GM03348 (cell line): ENCODE results near the gene FAT2.
"Not testable (repeated sequence)": the region's sequence is repeated elsewhere in the genome, so short reads cannot be mapped to it uniquely, and the experiment has no call there.

Source experiments
- DNase-seq: peaks from one replicate; pipeline ENCODE4 v3.0.0; 2012; ENCODE audit warnings: low spot score

FAT2 gene

DNA sequence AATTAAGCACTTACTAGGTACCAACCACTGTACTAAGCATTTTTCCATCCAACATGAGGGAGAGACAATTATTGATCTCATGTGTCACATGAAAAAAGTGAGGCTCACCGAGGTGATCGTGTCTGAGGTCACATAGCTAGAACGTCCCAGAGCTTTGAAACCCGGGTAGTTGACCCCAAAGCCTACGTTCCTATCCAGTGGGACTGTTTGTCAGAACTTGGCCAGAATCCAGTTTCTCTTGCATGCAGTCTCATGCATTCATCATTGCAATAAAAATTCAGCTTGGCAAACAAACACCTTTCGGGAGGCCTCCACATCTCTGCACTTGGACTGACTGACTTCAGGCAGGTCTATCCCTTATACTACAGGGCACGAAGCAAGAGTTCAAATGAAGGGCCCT, 23.4 kb upstream of the FAT2 start:
- no peak for DNase-seq

DNA sequence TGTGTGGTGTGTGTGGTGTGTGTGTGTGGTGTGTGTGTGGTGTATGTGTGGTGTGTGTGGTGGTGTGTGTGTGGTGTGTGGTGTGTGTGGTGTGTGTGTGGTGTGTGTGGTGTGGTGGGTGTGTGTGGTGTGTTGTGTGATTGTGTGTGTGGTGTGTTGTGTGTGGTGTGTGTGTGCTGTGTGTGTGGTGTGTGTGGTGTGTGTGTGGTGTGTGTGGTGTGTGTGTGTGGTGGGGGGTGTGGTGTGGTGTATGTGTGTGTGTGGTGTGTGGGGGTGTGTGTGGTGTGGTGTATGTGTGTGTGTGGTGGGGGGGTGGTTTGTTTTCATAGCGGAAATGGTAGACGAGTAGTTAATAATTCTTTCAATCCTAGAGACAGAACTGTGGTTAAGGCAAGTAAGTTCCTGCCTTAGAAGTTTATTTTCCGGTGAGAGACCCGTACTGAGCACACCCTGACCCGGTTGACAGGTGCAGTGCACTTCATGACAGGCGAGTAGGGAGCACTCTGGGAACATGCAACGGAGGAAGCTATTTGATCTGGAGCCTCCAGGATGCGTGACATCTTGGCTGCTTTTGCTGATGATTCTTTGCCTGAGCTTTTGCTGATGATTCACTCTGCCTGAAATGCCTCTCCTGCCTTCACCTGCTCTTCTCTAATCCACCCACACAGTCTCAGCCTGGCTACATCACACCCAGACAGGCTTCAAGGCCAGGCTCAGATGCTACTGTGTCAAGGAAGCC, 21.7 kb upstream of the FAT2 start:
- DNase-seq: no peak

DNA sequence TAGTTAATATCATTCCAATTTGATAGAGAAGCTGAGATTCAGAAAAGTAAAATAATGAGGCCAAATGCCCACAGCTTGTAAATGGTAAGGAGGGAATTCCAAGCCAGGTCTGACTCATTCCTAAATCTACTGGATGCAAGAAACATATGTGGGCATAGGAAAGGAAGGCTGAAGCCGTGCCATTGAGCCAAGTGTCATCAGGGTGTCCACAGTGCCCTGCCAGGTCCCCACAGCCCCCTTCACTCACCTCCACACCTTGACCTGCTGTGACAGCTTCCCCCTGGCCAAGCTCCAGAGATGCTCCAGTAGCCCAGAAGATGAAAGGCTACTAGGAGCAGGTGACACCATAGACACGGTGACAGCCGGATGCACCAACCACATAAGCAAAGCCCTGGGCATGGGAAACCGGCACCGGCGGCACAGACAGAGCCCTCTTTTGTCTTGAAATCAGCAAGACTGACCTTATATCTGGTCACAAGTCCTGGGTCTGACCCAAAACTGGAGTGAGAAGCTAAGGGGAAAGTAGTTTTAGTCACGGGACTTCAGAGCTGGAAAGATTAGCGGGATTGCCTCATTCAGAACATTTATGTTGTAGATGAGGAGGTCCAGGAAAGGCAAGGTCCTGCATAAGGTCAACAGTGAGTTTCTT, 20.1 kb upstream of the FAT2 start:
- no peak for DNase-seq

DNA sequence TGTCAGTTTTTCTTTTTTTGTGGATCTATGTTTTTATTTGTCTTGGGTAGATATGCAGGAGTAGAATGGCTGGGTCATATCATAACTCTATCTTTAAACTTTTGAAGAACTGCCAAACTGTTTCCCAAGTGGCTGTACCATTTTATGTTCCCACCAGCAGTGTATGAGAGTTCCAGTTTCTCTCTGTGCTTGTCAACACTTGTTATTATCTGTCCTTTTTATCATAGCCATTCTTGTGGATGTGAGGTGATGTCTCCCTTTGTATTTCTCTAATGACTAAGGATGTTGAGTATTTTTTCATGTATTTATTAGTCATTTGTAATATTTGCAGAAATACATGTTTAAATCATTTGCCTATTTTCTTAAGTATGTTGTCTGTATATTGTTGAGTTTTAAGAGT, 17.4 kb upstream of the FAT2 start:
- DNase-seq: no peak

DNA sequence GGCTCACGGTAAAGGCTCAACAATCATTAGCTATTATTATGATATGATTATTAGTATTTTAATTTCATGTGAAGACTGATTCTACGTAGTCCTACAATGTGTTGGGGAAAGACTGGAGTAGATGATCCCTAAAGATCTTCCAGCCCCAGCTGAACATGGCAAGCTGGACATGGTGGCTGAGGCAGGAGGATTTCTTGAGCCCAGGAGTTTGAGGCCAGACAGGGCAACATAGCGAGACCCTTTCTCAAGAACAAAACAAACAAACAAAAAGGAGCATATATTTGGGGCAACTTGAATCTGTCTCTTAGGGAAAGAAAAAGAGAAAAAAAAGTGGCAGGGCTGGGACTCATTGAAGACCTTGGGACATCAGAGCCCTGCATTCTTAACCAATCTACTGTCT, 16.2 kb upstream of the FAT2 start:
- DNase-seq: no peak

DNA sequence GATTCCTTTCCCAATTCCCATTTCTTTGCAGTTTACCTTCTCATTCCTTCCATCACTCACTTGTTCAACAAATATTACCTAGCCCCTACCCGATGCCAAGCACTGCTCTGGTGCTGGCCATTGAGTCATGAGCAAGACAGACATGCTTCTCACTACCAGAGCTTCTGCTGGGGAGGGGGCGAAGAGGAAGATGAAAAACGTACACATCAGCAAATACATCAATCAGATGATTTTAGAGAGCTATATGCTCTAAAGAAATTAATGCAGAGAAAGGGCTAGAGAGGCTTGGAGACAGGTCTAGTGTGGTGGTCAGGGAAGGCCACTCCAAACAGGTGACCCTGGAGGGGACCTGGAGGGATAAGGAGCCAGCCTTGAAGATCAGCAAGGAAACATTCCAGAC, 14.4 kb upstream of the FAT2 start:
- no peak for DNase-seq

DNA sequence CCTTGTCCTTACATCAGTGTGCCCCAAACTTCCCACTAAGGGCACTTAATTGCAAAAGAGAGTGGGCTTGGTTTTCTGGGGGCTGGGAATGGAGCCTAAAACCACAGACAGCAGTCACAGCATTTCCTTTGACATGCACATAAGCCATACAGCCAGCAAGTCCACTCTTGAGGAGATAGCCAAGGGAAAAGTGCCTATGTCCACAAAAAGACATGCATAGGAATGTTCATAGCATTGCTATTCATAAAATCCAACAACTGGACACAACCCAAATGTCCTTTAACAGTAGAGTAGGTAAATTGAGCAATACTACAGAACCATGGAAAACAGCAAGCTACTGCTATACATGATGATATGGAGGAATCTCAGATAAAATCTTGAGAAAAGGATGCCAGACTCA, 11.7 kb upstream of the FAT2 start:
- no peak for DNase-seq

DNA sequence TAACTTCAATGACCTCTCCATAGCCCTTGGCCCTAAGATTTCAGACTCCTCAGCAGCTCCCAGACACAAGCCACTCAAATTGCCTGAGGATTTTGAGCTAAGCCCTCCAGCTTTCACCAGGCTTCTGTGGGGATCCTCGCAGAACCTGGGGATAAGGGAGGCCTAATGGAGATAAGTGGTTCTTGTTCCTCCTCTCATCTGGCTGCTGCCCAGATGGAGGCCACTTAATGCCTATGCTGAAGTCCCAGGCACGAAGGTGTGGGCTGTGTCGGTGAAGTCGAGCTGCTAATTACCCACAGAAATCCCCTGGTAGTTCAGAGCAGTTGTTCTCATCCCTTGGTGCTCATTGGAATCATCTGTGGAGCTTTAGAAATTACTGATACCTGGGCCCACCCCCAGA, 10.3 kb upstream of the FAT2 start:
- DNase-seq: no peak

DNA sequence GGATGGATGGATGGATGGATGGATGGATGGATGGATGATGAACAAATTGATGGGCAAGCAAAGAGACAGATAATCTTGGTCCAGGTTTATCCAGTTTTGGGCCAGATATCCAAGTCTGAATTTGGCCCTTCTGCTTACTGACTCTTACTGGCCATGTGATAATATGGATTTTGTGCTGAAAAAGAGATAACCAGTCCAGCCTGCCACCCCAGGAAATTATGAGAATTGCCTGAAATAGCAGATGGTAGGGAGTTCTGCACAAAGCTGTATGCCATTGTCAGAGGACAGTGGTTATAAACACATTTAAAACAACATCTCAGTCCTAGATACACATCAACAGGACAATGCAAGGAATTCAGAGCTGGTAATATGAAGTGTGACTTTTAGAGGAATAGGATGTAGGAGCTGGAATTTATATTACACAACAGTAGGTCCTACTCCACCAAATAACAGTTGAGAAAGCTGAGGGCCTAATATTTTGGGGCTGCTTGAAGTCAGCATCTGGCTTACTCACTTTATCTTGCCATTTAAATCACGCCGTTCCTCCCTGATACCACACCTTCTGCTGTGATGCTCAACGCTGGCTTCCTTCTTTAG, 9.0 kb upstream of the FAT2 start:
- no peak for DNase-seq

DNA sequence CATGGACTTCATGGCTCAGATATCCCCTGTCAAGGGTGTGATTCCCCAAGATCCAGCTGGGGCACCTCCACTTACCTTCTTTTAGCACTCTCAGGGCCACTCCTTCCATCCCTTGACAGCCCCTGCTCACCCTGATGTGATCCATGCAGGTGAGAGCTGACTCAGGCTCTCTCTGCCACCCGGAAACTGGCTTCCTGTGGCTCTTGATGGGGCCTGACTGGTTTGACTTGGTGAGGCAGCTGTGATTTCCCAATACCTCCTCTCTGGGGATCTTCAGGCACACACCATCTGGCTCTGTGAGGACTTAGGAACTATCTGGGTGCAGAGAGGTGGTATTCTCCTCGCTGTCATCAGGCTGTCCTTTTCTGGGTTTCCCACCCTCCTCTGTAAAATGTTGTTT, 7.9 kb upstream of the FAT2 start:
- DNase-seq: no peak

DNA sequence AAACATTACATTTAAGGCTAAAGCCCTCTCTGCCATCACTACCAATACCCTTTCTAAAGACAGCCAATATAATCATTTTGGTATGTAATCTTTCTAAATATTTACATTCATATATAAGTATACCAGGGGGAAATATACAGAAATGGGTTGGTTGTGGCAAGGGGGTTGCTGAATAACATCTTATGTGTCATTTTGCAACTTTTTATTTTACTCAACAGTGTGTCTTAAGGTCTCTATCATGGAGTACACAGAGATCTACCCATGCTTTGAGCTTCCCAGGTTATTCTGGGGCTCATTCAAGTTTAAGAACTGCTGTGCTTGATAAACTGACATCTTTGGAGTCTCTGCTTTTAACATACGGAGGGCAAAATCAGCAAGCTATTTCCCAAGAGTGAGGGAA, 7.4 kb upstream of the FAT2 start:
- DNase-seq: no peak

DNA sequence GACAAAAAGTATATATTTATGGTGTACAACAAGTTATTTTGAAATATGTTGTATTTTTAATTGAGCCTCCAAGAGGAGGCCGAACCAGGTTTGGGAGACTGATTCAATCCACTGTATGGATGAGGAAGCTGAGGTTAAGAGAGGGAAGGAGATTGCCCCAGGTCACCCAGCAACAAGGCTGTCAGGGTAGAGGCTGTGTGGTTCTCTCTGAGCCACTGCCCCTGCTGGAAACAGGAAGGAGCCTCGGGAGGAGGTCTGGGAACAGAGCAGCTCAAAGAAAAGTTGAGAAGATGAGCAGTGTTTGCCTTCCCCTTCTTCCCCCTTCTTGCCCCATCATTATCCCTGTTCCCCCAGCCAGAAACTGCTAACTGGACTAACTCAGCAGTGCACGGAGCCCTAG, 6.6 kb upstream of the FAT2 start:
- DNase-seq: no peak

DNA sequence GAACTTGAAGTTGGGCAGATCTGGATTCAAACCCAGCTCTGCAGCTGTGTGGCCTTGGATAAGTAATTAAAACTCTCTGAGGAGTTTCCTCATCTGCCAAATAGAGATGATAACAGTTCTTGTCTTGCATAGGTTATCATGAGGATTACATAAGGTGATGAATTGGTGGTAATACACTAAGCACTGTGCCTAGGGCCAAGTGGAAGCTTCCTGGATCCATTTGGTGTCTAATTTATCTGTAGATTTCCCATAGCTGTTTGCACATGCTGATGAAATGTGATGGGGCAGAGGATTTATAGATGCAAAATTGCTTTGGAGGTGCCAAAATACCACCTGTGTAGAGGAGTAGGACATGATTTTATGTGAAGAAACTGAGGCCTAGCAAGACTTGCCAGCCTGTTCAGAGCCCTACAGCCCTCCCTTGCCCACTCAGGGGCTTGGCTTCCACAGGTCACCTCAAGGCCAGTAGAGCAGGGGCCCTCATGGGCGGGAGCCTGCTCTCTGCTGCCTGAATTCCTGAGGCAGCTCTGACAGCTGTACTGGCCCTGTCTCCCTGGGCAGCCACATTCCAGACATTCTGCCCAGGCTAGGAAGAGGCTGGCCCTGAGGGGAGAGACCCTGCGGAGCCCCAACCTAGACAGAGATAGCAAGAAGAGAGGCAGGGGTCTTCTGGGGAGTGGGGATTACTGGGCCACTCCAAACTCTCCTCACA, 5.9 kb upstream of the FAT2 start:
- DNase-seq: peak; percentile 52

DNA sequence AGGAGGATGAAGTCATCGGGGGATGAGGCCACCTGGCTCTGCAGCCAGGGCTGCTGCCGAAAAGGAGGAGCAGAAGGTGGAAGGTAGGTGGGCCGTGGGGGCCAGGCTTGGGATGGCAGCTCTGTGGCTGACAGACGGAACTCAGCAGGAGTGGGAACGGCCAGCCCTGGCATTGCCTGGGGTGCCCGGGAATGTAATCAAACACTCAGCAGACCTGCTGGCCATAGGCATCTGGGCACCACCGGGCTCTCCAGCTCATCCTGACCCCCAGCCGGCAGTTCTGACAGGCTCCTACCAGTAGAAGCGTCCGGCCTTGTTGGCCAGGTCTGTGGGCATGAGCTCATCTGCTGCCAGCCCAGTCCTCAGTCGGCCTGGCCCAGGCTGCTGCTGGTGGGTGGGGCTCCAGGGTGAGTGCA, 4.3 kb upstream of the FAT2 start:
- no peak for DNase-seq

DNA sequence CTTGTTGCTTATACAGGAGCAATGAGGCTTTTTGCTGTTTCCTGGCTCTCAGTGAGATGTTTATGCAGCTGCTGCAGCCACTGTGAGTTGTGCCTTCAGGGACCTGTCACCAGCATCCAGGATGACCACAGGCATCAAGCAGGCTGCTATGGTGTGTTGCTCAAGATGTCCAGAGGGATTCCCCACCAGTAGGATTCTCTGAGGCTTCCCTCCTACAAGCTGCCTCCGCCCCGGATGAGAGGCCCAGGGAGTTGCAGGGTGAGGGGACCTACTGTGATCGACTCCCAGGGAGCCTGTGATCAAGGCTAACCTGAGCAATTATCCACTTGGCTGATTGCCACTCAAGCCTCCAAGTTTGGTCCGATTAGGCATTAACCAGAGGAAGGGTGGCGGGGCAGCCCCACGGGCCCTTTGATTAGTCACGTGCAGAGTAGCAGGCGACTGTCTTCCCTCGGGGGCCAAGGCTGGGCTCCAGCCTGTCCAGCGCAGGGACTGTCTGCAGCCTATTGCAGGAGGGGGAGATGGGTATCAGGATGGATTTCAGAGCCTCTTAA, 1.8 kb upstream of the FAT2 start:
- no peak for DNase-seq

DNA sequence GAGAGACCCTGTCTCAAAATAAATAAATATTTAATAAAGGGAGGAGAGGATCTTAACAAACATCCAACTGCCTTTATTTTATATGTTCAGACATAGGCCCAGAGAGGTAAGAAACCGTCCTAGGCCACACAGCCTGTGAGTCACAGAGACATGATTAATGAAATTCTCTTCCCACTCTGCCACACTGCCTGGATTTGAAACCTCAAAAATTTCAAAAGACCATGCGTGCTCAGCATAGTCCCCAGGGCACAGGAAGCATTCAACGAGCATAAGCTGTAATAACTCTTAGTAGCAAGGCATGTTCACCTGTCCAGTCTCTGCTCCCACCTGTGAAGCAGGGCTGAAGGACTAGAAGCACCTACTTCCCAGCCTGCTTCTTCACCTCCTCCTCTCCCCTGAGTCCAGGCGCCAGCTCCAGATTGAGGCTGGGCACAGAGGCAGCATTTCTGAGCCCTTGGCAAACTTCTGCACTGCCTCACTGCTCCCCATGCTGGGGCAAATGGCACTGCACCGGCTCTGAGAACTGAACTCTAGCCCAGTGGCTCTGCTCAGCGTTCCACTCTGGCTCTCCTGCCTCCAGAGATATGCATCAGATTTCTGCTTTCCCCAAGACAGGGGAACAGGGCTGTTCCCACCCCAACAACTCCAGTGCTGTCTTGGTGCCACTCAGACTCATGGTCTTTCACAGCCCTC, 1.1 kb downstream of the FAT2 start:
- DNase-seq: no peak

DNA sequence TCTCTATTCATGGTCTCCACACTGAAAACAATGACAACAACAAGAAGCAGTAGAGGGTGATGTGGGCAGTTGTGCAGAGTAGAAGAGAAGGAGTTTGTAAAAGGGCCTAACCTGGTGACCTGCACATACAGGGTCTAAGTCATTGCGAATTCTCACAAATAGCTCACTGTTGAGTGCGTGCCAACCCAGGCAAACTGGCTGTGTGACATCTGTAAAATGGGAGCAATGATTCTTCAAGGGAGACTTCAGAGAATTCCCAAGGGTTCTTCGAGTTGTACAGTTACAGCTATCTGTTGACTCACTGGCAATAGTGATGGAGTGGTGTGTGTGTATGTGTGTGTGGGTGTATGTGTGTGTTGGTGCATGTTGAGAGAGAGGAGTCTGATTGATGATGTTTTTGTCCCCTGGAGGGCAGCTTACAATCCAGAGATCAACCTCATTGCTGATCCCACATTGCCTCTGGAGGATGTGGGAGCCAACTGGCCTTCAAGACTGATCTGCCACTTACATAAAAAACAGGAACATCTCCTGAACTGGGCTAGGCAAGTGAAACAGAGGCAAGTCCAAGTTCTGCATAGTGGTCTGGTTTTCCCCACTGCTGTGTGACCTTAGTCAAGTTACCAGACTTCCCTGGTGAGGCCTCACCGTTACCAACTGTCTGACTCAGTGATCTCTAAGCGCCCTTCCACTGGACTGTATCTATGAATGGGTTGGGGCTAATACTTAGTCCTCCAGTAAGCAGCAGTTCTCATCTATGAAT, 3.2 kb downstream of the FAT2 start:
- no peak for DNase-seq

DNA sequence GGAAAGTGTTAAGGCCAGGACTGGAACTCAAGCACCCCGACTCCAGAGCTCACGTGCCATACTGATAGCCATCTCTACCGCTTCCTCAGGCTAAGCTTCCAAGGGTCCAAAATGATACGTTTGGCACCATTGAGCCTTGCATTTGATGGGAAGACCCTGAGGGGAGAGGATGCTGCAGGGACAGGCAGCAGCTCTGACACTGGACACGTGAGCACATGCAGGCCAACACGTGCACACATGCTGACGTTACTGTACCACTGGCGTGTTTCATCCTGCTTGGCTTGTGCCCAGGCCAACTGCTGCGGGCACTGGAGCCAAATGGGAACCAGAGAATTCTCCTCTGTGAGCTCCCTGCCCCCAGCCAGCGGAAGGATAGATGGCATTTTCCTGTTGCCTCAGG, 5.2 kb downstream of the FAT2 start:
- no peak for DNase-seq

DNA sequence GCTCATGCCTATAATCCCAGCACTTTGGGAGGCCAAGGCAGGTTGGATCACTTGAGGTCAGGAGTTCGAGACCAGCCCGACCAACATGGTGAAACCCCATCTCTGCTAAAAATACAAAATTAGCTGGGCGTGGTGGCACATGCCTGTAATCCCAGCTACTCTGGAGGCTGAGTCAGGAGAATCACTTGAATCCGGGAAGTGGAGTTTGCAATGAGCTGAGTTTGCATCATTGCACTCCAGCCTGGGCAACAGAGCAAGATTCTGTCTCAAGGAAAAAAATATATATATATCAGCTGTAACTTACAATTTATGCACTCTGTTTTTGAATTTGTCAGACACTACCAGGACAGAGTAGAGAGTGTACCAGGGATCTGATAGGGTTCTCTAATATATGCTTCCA, 5.8 kb downstream of the FAT2 start:
- DNase-seq: not testable (repeated sequence)

DNA sequence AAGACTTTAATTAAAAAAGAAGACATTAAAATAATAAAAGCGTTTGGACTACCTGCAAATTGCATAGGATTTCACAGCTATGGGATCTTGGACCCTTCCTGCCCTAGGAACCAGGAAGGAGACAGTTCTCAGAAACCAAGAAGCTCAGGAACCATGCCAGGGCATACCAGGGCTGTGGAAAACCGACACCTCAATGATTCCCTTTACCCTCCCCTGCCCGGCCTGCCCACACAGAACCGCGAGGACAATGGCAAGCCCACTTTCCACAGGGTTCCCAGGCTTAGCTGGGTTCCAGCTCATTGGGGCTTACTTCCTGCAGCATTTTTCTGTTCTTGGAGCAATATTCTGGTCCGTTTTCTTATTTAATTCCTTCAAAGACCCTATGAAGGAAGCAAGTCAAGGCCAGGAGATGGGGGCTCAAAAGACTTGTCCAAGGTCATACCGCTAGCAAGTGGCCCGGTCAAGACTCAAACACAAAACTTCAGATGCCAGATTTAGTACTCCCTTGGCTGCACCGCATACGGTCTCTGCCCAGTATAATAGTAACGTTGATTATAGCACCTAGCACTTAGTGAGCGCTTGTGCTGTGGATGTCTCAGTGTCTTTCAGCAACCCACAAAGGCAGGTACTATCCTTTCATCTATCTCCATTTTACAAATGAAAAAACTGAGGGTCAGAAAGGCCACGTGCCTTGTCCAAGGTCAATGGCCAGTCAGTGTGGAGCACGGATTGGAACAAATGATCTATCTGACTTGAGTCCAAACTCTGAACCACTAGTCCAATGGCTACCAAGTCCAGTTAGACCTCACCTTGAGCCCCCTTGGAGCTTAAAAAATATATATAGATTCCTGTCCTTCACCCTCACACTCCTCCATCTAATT, 6.8 kb downstream of the FAT2 start:
- DNase-seq: no peak
